NOMO-1 treated with dmso at 0.1 percent for 144 hours (cell line): ENCODE results near the gene NPR2.

Experiments used
- DNase-seq: peaks from one replicate; lab custom pipeline; 2025; ENCODE audit not compliant: unreplicated experiment; lab: John Stamatoyannopoulos, UW

NPR2 gene

DNA sequence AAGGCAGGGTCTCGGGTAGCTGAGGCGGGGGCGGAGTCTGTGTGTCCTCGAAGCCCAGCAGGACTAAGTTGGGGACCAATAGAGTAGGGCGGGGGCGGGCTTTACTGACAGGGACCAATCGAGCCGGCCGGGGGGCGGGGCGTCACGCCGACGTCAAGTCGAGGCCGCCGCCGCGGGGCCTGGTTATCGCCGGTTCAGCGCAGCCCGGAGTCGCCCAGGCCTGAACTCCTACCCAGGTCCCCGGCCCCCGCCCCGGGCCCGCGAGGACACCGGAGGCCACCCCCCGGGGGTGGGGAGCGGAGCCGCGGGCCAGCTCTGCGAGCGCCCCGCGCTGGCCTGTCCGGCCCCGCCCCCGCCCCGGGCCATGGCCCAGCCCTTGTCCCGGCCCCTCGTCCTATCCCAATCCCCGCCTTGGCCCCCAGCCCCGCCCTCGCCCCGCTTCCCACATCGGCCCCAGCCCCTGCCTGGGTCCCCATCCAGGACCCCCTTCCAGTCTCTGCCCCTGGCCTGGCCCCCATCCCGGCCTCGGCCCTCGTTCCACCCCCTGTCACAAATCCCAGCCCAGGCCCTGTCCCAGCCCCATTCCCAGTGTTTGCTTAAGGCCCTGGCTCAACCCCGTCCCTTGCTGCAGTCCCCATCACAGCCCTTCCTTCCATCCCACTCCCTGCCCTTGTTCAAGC lies 37.8 kb downstream of the NPR2 start, which contains the start of gene TMEM8B:
TSS of gene TMEM8B (plus strand) at position 145 of the 680 bp plus-strand sequence. CDS start at position 365, 220 bp downstream.
- peak; percentile 88 for DNase-seq

DNA sequence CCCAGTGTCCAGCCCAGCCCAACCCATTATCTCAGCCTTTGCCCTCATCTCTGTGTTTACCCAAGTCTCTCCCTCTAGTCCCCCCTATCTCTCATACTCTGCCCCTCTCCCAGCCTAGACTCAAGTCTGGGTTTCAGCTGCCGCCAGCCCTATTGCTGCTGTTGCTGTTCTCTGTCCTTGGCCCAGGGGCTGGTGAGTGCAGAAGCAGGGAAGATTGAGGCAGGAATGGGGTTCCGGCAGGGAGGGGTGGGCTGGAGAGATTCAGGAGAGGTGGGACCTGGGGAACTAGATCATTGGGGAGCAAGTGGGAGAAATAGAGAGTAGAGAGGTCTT lies 38.3 kb downstream of the NPR2 start:
- no peak for DNase-seq

DNA sequence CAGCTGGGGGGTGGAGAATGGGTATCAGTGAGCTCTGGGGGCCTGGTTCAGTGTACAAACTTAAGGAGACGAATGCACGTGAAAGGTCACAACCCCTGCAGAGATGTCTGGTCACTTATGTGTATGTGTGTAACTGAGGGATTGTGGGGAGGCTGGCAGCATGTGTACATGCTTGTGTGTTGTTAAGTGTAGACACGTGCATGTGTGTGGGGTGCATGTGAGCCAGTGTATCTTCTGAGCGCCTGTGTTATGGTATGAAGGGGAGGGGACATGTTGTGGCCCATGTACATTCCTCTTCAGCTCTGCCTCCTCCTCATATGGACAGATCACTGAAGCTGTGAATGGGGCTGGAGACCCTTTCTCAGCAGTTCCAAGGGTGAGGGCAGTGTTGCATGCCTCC lies 39.6 kb downstream of the NPR2 start:
- DNase-seq: no peak

DNA sequence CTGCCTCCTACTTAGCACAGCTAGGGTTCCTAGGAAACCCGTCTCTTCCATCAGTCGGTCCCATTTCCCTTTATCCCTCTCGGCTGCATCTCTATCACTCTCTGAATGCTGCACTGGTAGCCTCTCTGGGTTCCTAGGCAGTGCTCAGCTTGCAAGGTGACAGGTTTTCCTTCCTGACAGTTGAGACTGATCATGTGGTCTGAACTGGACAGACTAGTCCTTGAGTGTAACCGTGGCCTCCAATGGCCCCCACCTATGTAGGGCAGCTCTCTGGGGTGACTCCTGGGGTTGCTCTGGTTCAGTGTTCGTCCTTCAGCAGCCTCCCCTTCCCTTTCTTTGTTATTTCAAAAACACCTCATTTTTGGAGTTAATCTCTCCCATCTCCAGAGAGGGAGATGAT lies 41.4 kb downstream of the NPR2 start:
- DNase-seq: no peak

DNA sequence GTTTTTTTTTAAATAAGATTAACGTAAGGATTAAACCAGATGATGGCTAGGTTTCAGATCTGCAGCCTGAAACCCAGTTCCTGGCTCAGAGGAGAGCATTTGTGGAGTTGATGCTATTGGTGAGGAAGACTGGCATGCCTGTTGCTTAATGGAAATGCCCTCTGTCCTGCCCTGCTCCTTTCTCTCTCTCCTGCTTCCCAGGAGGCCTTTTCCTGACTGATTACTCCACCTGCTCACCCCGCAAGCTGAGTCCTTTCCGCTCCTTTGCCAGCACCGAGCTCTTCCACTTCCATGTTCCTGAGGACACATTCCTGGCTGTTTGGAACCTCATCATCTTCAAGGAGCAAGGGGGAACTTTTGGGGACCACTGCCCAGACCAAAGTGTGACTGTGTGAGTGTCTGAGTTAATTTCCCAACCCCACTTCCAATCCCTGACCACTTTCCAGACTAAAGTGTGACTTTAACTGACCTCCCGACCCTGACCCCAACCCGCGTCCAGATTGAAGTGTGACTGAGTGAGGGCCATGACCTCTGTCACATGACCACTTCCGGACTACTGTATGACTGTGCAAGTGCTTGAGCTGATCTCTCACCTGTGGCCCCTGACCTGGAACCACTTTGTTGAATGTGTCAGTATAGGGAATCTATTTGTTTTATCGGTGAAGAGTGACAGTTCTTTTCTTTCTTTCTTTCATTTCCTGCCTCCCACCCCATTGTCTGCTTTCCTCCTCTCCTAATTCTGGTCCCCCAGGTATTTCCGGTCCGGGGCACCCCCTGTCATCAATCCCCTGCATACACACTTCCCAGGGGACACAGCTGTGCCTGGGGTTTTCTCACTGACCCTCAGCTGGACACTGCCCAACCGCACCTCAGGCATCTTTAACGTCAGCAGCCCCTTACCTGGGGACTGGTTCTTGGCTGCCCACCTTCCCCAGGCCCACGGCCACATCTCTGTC lies 43.1 kb downstream of the NPR2 start:
- DNase-seq: no peak

DNA sequence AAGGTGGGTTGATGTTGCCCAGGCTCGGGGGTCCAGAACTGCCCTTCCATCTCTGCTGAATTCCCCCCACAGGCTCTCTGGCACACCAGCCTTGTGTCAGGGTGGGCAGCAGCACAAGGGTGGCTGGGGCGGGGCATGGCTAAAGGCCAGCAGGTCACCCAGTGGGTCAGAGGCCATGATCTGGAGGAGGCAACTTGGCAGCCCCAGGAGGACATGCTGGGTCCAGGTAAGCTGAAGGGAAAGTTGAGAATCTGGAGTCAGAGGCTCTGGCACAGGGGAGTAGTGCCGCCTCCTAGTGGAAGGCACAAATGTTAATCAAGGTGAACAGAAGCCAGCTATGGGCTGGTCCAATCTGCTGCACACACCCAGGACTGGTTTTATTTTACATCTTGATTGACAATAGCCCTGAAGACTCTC lies 43.8 kb downstream of the NPR2 start:
- no peak for DNase-seq

DNA sequence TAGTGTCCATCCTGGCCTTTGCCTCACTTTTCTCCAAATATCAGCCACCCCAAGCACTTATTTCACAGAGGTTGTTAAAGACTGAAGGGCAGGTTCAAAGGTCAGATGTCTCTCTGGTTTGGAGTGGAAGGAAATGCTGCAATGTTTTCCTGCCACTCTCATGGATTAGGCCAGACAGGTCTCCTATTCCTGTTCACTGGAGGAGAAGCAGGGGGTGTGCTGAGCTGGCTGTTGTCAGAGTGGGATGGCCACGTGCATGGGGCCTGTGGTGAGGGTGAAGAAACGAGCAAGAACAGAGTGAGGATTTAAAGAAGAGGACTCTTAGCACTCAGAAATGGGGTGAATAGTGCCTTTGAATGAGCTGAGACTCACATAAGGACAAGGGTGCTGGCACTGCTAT lies 44.4 kb downstream of the NPR2 start:
- no peak for DNase-seq

DNA sequence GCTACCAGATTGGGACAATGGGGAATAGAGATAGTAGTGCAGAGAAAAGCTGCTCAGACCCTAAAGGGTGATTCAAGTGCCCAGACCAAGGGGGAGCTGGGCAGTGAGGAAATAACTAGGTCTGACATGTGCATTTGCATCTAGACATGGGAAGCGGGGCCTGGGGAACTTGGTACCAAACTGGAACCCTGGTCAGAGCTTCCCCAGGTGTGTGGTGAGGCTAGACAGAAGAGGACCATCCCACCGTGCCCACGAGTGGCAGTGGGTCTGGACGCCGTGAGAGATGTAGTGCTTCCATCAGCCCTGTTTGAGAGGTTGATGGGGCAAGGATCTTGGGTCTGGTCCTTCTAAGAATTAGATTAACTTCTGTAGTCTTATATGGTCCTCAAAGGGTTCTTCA lies 45.2 kb downstream of the NPR2 start:
- no peak for DNase-seq

DNA sequence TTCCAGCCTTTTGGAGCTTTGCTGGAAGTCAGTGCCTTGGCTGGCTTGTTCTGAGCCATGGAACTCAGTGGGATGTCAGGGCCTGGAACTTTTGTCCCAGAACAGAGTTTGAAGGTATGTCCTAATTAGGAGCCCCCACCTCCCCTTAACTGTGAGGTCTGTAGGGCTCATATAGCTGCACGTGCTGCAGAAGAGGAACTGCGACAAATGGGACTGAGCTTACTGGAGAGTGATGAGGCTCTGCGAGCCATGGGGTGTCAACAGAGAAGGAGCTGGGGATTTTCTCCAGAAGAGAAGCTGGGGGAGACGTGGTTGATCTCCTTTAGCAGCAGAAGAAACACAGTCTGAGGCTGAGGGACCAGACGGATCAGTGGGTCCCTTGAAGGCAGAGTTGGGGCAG lies 48.5 kb downstream of the NPR2 start:
- no peak for DNase-seq

DNA sequence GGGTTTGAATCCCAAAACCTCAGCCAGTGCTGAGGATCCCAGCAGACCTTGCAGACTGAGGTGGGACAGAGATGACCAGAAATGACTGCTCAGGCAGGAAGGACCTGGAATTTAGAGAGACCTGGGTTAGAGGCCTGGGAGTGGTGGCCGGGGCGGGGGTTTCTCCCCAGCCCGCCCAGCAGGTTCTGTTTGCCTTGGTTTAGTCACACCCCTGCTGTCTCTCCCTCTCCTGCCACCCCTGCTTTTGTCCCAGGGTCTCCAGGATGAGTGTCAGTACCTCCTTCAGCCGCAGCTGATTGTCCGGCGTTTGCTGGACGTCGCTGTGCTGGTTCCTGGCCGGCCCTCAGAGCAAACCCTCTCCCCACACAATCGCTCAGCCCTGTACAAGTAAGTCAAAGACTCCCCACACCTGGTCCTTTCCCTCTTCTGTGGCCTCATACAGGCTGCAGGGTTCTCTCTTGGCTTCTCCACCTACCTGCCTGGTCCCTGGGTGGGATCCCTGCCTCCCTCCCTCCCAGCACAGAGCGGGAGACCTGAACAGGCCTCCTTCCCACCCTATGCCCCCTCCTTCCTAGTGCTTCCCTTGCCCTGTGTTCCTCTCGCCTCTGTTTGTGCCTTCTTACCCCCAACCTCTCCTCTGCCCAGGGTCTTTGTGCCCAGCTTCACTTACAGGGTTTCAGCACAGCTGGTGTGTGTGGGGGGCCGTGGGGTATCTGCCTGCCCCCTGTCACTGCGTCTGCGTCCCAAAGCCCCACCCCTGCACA lies 49.7 kb downstream of the NPR2 start:
- DNase-seq: no peak

DNA sequence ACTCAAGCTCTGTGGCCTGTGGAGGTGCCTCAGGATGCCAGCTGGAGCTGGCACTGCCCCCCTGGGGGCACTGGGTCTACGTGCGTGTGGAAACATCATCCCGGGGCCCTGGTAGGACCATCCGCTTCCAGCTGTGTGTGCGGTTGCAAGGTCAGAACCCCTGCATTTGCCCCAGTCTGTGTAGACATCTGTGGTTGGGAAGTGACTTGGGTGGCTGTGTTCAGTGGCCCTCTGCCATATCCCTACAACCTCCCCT lies 50.2 kb downstream of the NPR2 start:
- DNase-seq: no peak

DNA sequence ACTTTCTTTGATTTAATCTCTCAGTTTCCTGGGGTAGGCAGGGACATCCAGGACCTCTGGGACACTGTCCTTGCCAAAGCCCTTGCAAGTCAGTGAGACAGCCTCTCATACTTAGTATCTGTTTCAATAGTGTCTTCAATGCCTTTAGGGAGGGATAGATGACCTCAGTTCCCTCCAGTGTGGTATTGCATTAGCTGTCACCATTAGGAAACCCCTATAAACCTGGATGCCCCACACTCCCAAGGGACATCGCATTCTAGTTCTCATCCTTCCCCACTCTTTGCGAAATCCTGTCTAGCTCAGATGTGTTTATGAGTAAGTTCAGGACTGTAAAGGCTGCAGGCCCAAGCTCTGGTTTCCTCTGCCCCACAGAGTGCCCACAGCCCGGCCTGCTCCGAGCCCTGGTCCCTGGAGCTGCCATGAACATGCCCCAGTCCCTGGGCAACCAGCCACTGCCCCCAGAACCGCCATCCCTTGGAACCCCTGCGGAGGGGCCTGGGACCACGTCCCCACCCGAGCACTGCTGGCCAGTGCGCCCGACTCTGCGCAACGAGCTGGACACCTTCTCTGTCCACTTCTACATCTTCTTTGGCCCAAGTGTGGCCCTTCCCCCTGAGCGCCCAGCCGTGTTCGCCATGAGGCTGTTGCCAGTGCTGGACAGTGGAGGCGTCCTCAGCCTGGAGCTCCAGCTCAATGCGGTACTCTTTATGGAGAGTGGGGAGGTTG lies 50.8 kb downstream of the NPR2 start:
- no peak for DNase-seq

DNA sequence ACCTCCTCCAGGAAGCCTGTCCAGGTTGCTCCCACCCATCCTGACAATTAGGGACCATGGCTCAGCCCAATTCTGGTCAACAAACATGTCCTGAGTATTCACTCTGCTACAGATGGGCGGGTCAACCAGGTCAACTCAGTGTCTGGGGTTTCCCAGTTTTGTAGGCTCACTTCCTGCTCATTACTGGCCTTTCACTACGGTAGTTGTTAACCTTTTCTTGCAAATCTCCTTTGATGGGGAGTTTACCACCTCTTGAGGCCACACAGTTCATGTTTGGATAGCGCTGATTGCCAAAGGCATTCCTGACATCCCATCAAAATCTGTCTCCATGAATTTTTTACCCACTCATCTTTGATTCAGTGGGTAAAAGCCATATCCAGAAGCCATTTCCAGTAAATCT lies 51.4 kb downstream of the NPR2 start:
- no peak for DNase-seq

DNA sequence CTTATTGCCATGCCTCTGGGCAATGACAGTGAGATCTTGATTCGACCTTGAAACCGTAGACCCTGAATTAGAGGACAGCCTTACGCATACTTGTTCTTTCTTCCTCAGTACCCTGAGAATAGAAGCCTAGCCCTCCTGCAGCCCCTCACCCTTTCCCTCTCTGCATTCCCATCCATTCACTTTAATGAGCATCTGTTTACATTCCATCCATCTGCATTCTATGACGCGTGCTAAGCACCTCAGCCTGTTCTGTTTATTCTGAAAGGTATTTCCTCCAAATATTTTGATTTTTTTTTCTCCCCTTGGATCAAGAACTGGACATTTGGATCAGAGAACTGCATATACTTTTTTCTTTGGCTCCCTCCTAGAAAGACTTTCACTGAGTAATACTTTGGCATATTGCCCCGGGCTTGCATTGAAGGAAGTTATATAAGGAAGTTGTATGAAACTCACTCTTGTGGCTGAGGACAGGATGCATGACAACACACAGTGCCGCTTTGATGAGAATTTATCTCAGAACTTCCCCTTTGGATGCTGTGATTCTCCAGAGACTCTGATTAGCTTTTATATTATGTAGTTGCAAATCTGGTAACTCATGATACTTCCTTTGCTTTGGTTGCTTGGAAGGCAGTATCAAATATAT lies 53.4 kb downstream of the NPR2 start:
- DNase-seq: peak; percentile 91

DNA sequence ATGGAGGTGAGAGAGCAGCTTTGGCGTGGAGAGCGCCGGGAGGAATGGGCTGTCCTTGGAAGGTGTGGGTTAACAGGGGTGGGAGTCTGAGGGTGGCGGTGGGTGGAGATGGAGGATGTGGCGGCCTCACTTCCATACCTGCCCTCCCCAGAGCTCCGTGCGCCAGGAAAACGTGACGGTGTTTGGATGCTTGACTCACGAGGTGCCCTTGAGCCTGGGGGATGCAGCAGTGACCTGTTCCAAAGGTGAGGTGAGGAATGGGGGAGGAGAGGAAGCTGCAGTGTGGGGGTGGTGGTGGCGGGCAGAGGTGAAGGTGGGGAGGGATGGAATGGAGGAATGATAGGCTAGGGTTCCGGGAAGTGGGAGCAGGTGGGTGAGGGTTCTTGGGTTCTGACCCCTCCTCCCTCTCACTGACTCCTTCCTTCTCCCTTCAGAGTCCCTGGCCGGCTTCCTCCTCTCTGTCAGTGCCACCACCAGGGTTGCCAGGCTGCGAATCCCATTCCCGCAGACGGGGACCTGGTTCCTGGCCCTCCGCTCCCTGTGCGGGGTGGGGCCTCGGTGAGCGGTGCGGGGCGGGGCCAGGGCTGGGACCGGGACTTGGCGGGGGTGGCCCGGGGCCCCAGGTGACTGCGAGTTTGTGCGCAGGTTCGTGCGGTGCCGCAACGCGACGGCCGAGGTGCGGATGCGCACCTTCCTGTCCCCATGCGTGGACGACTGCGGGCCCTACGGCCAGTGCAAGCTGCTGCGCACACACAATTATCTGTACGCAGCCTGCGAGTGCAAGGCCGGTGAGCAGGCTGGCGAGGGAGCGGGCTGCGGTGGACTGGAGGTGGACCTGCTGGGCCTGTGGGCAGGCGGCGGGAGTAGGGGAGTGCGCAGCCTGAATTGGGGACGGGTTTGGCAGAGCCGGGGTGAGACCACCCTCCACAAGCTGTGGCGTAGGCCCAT lies 54.7 kb downstream of the NPR2 start:
- DNase-seq: no peak

DNA sequence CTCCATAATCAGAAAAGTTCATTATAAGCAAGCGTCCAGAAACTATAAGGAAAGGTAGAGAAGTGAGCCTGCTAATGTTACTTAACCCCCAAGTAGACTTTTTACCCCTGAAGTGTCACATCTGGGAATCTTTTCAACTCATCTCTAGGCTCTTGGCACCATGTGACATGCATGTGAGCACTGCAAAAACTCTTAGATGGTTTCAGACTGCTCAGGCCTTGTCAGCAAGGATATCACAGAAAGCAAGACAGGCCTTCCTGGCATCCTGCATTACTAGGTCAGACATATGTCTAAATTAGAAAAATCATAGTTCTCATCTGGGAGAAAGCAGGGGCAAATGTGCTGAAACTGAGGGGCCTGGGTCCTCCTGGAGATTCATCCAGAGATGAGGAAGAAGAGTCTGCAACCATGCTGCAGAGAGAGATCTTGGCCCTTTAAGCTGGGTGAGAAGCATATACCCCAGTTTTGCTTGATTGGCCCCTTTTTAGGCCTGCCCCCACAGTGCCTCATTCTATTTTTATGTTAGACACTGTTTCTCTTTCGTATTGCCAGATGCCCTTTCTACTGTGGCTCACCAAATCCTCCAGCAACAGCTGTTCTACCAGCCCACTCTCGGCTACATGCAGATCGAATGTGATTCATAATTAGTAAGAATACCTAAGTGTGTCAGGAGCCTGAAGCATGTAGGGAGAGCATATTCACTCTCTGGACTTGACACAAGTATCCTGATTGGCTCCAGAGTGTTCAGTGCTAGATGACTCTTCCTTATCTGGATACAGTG lies 56.6 kb downstream of the NPR2 start:
- no peak for DNase-seq

DNA sequence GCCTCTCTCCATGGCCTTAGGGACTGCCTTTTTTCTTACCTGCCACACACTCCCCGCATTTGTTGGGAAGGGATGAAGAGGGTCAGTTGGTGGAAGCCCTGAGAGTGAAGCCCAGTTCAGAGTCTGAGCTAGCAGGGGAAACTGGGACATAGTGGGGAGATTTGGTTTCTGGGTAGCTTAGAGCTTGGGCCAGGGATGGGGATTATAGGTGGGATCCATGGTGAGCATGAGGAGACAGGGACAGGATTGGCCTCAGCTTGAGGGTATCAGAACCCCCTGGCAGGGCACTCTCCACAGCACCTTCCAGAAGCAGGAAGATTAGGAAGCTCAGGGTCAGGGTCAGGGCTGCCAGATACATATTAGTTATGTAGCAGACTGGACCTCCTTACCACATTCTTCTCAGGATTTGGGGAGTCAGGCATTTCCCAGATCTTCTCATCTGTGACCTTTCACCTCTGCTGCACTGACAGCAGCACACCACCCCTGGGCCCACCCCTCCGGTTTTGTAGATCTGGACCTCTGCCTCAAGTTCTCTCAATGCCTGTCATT lies 61.0 kb downstream of the NPR2 start:
- DNase-seq: no peak
